NCI-H510A treated with DMSO at 0.1 percent for 48 hours (cell line): ENCODE measurements around the gene NOB1.

ENCODE experiments used
- DNase-seq: peaks from one replicate; lab custom pipeline; 2025; lab: John Stamatoyannopoulos, UW

NOB1 gene

GRCh38 chr16:69721441-69721957 lies 33.2 kb downstream of the NOB1 start:
- DNase-seq = no peak

- DNase-seq = no peak
Observed at GRCh38 chr16:69720822-69721430, 33.8 kb downstream of the NOB1 start.

DNA sequence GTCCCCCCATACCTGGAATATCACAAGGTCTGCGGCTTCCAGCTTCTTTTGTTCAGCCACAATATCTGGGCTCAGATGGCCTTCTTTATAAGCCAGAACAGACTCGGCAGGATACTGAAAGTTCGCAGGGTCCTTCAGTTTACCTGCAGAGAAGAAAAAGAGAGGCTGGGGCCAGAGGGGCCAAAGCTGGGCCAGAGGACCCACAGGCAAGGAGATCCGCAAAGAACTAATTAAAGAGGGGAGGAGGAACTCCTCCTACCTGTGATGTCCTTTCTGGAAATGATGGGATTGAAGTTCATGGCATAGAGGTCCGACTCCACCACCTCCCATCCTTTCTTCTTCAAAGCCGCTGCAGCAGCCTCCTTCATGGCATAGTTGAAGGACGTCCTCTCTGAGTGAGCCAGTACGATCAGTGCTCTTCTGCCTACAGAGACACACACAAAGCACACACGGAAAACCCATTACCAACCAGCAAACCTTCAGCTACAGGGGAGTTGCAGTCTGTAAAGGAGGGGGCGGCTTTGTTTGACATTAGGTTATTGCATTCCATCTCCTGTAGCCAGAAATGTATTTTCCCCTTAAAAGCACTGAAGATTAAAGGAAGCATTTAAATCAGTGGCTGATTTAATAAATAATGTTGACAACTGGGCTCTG lies 36.5 kb downstream of the NOB1 start:
- DNase-seq = no peak

- DNase-seq = no peak
Observed at GRCh38 chr16:69717066-69717465, 37.7 kb downstream of the NOB1 start.

- no peak for DNase-seq
Observed at GRCh38 chr16:69712914-69713581, 41.7 kb downstream of the NOB1 start.

- no peak for DNase-seq
Observed at GRCh38 chr16:69712277-69712676, 42.4 kb downstream of the NOB1 start.

DNA sequence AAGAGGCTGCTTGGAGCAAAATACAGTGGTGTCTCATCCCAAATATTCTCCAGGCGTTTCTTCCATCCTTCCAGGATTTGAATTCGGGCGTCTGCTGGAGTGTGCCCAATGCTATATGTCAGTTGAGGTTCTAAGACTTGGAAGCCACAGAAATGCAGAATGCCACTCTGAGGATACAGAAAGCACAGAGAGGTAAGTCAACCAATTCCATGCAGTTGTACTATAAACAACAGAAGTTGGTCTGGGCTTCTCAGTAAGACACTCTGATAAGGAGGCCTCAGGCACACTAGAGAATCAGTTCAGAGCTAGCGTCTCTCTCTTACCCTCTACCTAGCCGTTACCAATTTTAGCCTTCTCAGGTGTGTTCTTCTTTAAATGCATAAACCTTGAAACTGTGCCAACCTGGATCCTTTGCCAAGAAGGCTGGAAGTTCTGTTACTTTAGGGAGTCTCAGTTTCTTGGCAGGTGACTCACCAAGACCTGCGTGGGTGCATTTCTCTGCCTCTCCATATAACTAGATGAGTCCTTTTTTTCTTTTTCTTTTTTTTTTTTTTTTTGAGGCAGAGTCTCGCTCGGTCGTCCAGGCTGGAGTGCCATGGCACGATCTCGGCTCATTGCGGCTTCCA lies 43.5 kb downstream of the NOB1 start:
- no peak for DNase-seq

GRCh38 chr16:69709456-69710084 lies 45.2 kb downstream of the NOB1 start:
- peak; percentile 61 for DNase-seq

GRCh38 chr16:69707920-69708683 lies 46.6 kb downstream of the NOB1 start:
- no peak for DNase-seq

DNA sequence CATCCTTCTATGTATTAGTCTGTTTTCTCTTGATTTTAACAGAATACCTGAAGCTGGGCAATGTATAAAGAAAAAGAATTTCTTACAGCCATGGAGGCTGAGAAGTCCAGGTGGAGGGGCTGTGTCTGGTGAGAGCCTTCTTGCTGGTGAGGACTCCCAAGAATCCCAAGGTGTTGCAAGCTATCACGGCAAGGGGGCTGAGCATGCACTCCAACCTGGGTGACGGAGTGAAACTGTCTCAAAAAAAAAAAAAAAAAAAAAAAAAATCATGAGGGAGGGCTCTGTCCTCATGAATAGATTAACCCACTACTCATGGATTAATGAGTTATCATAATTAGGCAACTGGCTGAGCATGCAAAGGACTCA lies 47.8 kb downstream of the NOB1 start:
- no peak for DNase-seq

GRCh38 chr16:69706256-69706974 lies 48.3 kb downstream of the NOB1 start:
- no peak for DNase-seq

GRCh38 chr16:69703638-69704037 lies 51.1 kb downstream of the NOB1 start:
- no peak for DNase-seq

DNA sequence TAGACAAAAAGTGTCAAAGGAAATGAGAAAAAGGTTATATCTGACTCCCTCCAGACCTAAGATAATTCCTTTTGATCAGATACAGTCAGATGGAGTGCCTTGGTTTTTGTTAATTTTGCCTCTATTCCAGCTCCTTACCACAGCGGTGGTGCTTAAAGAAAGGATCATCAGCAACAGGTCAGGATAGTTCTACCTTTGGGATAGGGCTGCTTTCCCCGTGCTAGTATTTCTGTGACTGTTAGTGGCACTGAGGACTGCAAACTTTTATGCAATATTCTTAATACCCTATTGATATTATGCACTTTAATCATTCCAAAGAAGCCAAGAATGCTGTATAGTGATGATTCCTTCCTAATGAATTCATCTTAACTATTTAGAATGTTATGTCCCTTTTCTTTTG lies 52.9 kb downstream of the NOB1 start:
- DNase-seq = no peak

DNA sequence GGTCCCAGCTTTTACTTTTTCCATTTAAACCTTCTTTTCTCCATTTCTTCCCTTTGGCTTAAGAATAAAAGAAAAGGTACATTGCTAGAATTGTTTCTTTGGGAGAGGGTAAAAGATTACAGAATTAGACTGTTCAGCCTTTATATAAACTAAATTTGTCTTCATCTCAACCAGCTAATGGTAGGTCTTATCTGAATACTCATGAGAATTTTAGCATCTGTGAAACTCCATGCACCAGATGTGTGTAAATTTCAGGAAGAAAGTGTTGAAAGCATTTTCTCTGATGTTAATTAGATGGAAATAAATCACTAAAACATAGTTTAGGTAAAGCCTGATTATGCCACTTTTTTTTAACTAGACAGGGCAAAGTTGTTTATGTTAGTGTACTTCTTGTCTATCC lies 53.3 kb downstream of the NOB1 start:
- DNase-seq = no peak

DNA sequence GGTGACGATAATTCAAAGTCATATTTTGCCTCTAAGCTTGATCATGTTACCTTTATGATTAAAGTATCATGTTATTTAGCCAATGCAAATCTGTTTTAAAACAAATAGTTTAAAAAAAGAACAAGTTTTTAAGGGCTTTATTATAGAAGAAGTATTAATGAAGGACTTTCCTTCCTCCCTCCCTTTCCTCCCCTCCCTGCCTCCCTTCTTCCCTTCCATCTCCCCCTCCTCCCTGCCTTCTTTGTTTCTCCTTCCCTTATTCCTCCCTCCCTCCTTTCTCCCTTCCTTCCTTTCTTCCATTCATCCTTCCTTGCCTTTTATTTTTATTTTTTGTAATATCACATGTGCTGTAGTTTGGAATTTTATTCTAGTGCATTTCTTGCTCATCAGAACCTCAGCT lies 54.8 kb downstream of the NOB1 start:
- DNase-seq = no peak

DNA sequence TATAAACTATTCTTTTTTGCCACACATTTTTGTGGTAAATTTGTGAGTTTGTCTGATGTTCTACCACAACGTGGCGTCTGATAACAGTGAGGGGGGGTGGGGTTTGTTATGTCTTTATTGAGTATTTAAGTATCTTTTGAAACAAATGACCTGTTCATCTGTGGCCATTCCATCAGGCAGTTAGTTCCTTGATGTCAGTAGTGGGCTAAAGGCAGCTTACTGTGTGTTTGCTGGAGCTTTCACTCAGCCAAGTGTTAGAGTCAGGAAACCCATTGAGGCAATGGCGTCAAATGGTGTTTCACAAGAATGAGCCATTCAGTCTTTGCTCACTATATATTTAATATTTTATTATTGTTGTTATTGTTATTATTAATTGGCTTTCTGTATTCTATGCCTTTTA lies 56.3 kb downstream of the NOB1 start:
- no peak for DNase-seq

- no peak for DNase-seq
Observed at GRCh38 chr16:69693916-69694315, 60.8 kb downstream of the NOB1 start.

DNA sequence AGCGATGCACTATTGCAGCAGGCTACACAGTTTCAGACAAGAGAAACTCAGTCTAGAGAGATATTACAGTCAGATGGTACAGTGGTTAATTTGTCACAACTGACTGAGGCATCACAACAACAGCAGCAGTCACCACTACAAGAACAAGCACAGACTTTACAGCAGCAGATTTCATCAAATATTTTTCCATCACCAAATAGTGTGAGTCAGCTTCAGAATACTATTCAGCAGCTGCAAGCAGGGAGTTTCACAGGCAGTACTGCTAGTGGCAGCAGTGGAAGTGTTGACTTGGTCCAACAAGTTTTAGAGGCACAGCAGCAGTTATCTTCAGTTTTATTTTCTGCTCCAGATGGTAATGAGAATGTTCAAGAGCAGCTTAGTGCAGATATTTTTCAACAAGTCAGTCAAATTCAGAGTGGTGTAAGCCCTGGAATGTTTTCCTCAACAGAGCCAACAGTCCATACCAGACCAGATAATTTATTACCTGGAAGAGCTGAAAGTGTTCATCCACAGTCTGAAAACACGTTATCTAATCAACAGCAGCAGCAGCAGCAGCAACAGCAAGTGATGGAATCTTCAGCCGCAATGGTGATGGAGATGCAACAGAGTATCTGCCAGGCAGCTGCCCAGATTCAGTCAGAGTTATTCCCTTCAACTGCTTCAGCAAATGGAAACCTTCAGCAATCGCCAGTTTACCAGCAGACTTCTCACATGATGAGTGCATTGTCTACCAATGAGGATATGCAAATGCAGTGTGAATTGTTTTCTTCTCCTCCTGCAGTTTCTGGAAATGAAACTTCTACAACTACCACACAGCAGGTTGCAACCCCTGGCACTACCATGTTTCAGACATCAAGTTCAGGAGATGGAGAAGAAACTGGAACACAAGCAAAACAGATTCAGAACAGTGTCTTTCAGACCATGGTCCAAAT lies 62.5 kb downstream of the NOB1 start:
- no peak for DNase-seq
